ENCODE data around the gene IRAK2. TPM values are rescaled to one million over a fixed set of nuclear protein-coding genes. Genes with fewer than 3 reads are reported as not detected.
A peak's percentile ranks its signal among the peaks of the same experiment; 100 is the strongest.
"Not testable (repeated sequence)": the region's sequence is repeated elsewhere in the genome, so short reads cannot be mapped to it uniquely, and the experiment has no call there.

IRAK2 gene
- total RNA-seq, 1 donor = 4.0 TPM

- no peak for DNase-seq (ENCODE audit: insufficient read length, low spot score, missing footprints)
- no peaks in the 10 kb centered on the region for H4K20me1 ChIP-seq (ENCODE audit: insufficient read depth, low read length)
Observed at GRCh38 chr3:10160925-10161324, 3.8 kb upstream of the IRAK2 start.

GRCh38 chr3:10162185-10162584, 2.5 kb upstream of the IRAK2 start:
- Histone ChIP-seq H3K27ac (ENCODE audit: low read depth, low read length) (no peak overlapping the region), H3K4me1 (ENCODE audit: insufficient read depth, low read length) (peaks cover 8% of the 10 kb centered on the region), H3K79me2 (ENCODE audit: insufficient read depth, low read length) (peaks cover 11% of the 10 kb centered on the region), H3K36me3 (ENCODE audit: insufficient read depth, low read length) (no peaks in the 10 kb centered on the region), H3K4me2 (ENCODE audit: insufficient read depth, low read length) (no peak overlapping the region), H3K27me3 (ENCODE audit: insufficient read depth, low read length) (no peaks in the 10 kb centered on the region), H3K4me3 (ENCODE audit: insufficient read depth, low read length) (no peak overlapping the region), H3K9me3 (ENCODE audit: low read depth, low read length) (no peaks in the 10 kb centered on the region), H2AFZ (ENCODE audit: low read length) (no peak overlapping the region), H4K20me1 (ENCODE audit: insufficient read depth, low read length) (no peaks in the 10 kb centered on the region)
- DNase-seq (ENCODE audit: insufficient read length, low spot score, missing footprints) = no peak
- no peak for TF ChIP-seq CTCF (IDR thresholded peaks at IDR 0.05; ENCODE audit: extremely low read depth, low read depth, low read length)

More at GRCh38 chr3:10160925-10161324, 3.8 kb upstream of the IRAK2 start:
- Histone ChIP-seq H3K4me1 (ENCODE audit: insufficient read depth, low read length) (peaks cover 8% of the 10 kb centered on the region), H3K9me3 (ENCODE audit: low read depth, low read length) (no peaks in the 10 kb centered on the region), H3K4me2 (ENCODE audit: insufficient read depth, low read length) (no peak overlapping the region), H3K4me3 (ENCODE audit: insufficient read depth, low read length) (no peak overlapping the region), H2AFZ (ENCODE audit: low read length) (no peak overlapping the region), H3K79me2 (ENCODE audit: insufficient read depth, low read length) (peaks cover 8% of the 10 kb centered on the region), H3K27me3 (ENCODE audit: insufficient read depth, low read length) (no peaks in the 10 kb centered on the region), H3K36me3 (ENCODE audit: insufficient read depth, low read length) (no peaks in the 10 kb centered on the region), H3K27ac (ENCODE audit: low read depth, low read length) (no peak overlapping the region)
- TF ChIP-seq CTCF (IDR thresholded peaks at IDR 0.05; ENCODE audit: extremely low read depth, low read depth, low read length) = no peak

- Histone ChIP-seq H3K4me3 (ENCODE audit: insufficient read depth, low read length) (peak overlapping the region; percentile 98), H3K79me2 (ENCODE audit: insufficient read depth, low read length) (peaks cover 15% of the 10 kb centered on the region), H2AFZ (ENCODE audit: low read length) (peak overlapping the region; percentile 96), H3K4me2 (ENCODE audit: insufficient read depth, low read length) (peak overlapping the region; percentile 95)
- not testable (repeated sequence) for H4K20me1 ChIP-seq (ENCODE audit: insufficient read depth, low read length); H3K27ac ChIP-seq (ENCODE audit: low read depth, low read length); H3K36me3 ChIP-seq (ENCODE audit: insufficient read depth, low read length); DNase-seq (ENCODE audit: insufficient read length, low spot score, missing footprints); H3K9me3 ChIP-seq (ENCODE audit: low read depth, low read length); H3K4me1 ChIP-seq (ENCODE audit: insufficient read depth, low read length); H3K27me3 ChIP-seq (ENCODE audit: insufficient read depth, low read length)
Observed at GRCh38 chr3:10164201-10164545, 546 bp upstream of the IRAK2 start.

- TF ChIP-seq CTCF (IDR thresholded peaks at IDR 0.05; ENCODE audit: extremely low read depth, low read depth, low read length) = no peak
- Histone ChIP-seq H3K9me3 (ENCODE audit: low read depth, low read length) (no peaks in the 10 kb centered on the region), H3K27ac (ENCODE audit: low read depth, low read length) (no peak overlapping the region), H4K20me1 (ENCODE audit: insufficient read depth, low read length) (no peaks in the 10 kb centered on the region), H3K4me2 (ENCODE audit: insufficient read depth, low read length) (no peak overlapping the region), H2AFZ (ENCODE audit: low read length) (no peak overlapping the region), H3K4me3 (ENCODE audit: insufficient read depth, low read length) (no peak overlapping the region), H3K36me3 (ENCODE audit: insufficient read depth, low read length) (no peaks in the 10 kb centered on the region), H3K79me2 (ENCODE audit: insufficient read depth, low read length) (peaks cover 25% of the 10 kb centered on the region), H3K4me1 (ENCODE audit: insufficient read depth, low read length) (peaks cover 2% of the 10 kb centered on the region), H3K27me3 (ENCODE audit: insufficient read depth, low read length) (no peaks in the 10 kb centered on the region)
- DNase-seq (ENCODE audit: insufficient read length, low spot score, missing footprints) = no peak
Observed at GRCh38 chr3:10166213-10166604, 1.5 kb downstream of the IRAK2 start.

Measured in osteoblast (primary cell).